SK-N-MC (cell line): ENCODE results near the gene NDRG3.

ENCODE experiments used
- DNase-seq: peaks from one replicate; pipeline ENCODE4 v3.0.0-alpha.2; 2011; ENCODE audit warnings: low read depth, low spot score
- H3K27ac ChIP-seq: fragments of 200-600 bp; sonication (generic); 2 replicates; pipeline ENCODE4 v1.5.1; 2016; ENCODE audit warnings: mixed run types
- H3K36me3 ChIP-seq: fragments of 200-600 bp; sonication (generic); 2 replicates; pipeline ENCODE4 v1.6.1; 2017; ENCODE audit warnings: antibody characterized with exemption, low read length, mixed read lengths; ENCODE audit not compliant: insufficient read depth
- H3K4me3 ChIP-seq: fragments of 200-600 bp; sonication (generic); 2 replicates; pipeline ENCODE4 v1.5.1; 2016
- H3K9ac ChIP-seq: fragments of 200-600 bp; sonication (generic); 2 replicates; pipeline ENCODE4 v1.8.0; 2017; ENCODE audit warnings: mixed run types, mixed read lengths; ENCODE audit not compliant: insufficient read length
- H3K9me3 ChIP-seq: fragments of 200-600 bp; sonication (generic); 2 replicates; pipeline ENCODE4 v1.6.1; 2017; ENCODE audit warnings: low read depth, mild to moderate bottlenecking, antibody characterized with exemption, low read length, moderate library complexity, mixed read lengths
- EZH2 ChIP-seq: fragments of 200-600 bp; sonication (generic); IDR thresholded peaks from one replicate; pipeline ENCODE4 v1.6.1; 2017; ENCODE audit warnings: antibody characterized with exemption
- FOXP2 ChIP-seq: optimal IDR thresholded peaks from 2 replicates; pipeline ENCODE3; 2011; ENCODE audit warnings: mild to moderate bottlenecking, moderate library complexity; ENCODE audit not compliant: insufficient read depth; ENCODE audit errors: extremely low read length, control extremely low read depth
- POLR2AphosphoS5 ChIP-seq: IDR thresholded peaks from 2 replicates; pipeline ENCODE4 v1.6.1; 2012; ENCODE audit warnings: mild to moderate bottlenecking, low read depth, low read length, borderline replicate concordance

Gene NDRG3

GRCh38 chr20:36672991-36673390 lies 72.9 kb downstream of the NDRG3 start:
- no peak overlapping the region for H3K4me3 ChIP-seq
- H3K27ac ChIP-seq, result no peak overlapping the region
- no peaks in the 10 kb centered on the region for H3K9me3 ChIP-seq
- no peak overlapping the region for H3K9ac ChIP-seq
- TF ChIP-seq POLR2AphosphoS5 (no peak), FOXP2 (no peak), EZH2 (no peak)
- H3K36me3 ChIP-seq, result no peaks in the 10 kb centered on the region
- DNase-seq, result no peak

GRCh38 chr20:36670665-36671357 lies 75.1 kb downstream of the NDRG3 start:
- no peak for DNase-seq
- Histone ChIP-seq H3K36me3 (no peaks in the 10 kb centered on the region), H3K4me3 (no peak overlapping the region), H3K9ac (no peak overlapping the region), H3K9me3 (no peaks in the 10 kb centered on the region), H3K27ac (no peak overlapping the region)
- TF ChIP-seq FOXP2 (no peak), POLR2AphosphoS5 (no peak), EZH2 (no peak)

GRCh38 chr20:36666181-36666740 lies 79.6 kb downstream of the NDRG3 start:
- TF ChIP-seq FOXP2 (no peak), EZH2 (no peak), POLR2AphosphoS5 (no peak)
- no peak for DNase-seq
- Histone ChIP-seq H3K9ac (no peak overlapping the region), H3K36me3 (peaks cover 9% of the 10 kb centered on the region; the same call in 1 of the 2 replicates), H3K9me3 (no peaks in the 10 kb centered on the region), H3K4me3 (no peak overlapping the region), H3K27ac (no peak overlapping the region)

- Histone ChIP-seq H3K27ac (no peak overlapping the region), H3K36me3 (peaks cover 9% of the 10 kb centered on the region; the same call in 1 of the 2 replicates), H3K9me3 (no peaks in the 10 kb centered on the region), H3K4me3 (no peak overlapping the region), H3K9ac (no peak overlapping the region)
- TF ChIP-seq FOXP2 (no peak), EZH2 (no peak), POLR2AphosphoS5 (no peak)
- no peak for DNase-seq
Observed at GRCh38 chr20:36663031-36663430, 82.9 kb downstream of the NDRG3 start.

GRCh38 chr20:36658300-36658699 lies 87.6 kb downstream of the NDRG3 start:
- TF ChIP-seq POLR2AphosphoS5, result no peak
- TF ChIP-seq EZH2, result no peak
- TF ChIP-seq FOXP2, result no peak
- H3K27ac ChIP-seq, result no peak overlapping the region
- no peaks in the 10 kb centered on the region for H3K36me3 ChIP-seq
- no peak overlapping the region for H3K4me3 ChIP-seq
- no peaks in the 10 kb centered on the region for H3K9me3 ChIP-seq
- no peak overlapping the region for H3K9ac ChIP-seq
- no peak for DNase-seq

GRCh38 chr20:36656733-36657132 lies 89.2 kb downstream of the NDRG3 start:
- H3K27ac ChIP-seq, result no peak overlapping the region

GRCh38 chr20:36655004-36655403 lies 90.9 kb downstream of the NDRG3 start:
- no peak overlapping the region for H3K27ac ChIP-seq
- H3K9me3 ChIP-seq, result no peaks in the 10 kb centered on the region
- DNase-seq, result no peak
- no peaks in the 10 kb centered on the region for H3K36me3 ChIP-seq
- no peak overlapping the region for H3K9ac ChIP-seq
- TF ChIP-seq FOXP2 (no peak), POLR2AphosphoS5 (no peak), EZH2 (no peak)
- no peak overlapping the region for H3K4me3 ChIP-seq

More at GRCh38 chr20:36656733-36657132, 89.2 kb downstream of the NDRG3 start:
- Histone ChIP-seq H3K36me3 (no peaks in the 10 kb centered on the region), H3K9ac (no peak overlapping the region), H3K4me3 (no peak overlapping the region), H3K9me3 (no peaks in the 10 kb centered on the region)
- no peak for DNase-seq
- TF ChIP-seq EZH2, result no peak

- Histone ChIP-seq H3K27ac (no peak overlapping the region), H3K4me3 (no peak overlapping the region), H3K36me3 (no peaks in the 10 kb centered on the region), H3K9ac (no peak overlapping the region), H3K9me3 (no peaks in the 10 kb centered on the region)
- no peak for DNase-seq
- TF ChIP-seq FOXP2, result no peak
- TF ChIP-seq EZH2, result no peak
- no peak for TF ChIP-seq POLR2AphosphoS5
Observed at GRCh38 chr20:36654506-36654905, 91.4 kb downstream of the NDRG3 start.

- no peaks in the 10 kb centered on the region for H3K36me3 ChIP-seq
- TF ChIP-seq EZH2 (no peak), FOXP2 (no peak), POLR2AphosphoS5 (no peak)
- no peak overlapping the region for H3K27ac ChIP-seq
- H3K9me3 ChIP-seq, result no peaks in the 10 kb centered on the region
- no peak overlapping the region for H3K9ac ChIP-seq
- no peak for DNase-seq
- no peak overlapping the region for H3K4me3 ChIP-seq
Observed at GRCh38 chr20:36653456-36653855, 92.4 kb downstream of the NDRG3 start.
